GM12892 (cell line): ENCODE data around the gene FSIP1.

Experiments used
- POLR2A ChIP-seq: IDR thresholded peaks from 2 replicates; pipeline ENCODE4 v1.6.1; 2011; ENCODE audit warnings: low read depth, low read length, control low read depth
- POLR2AphosphoS5 ChIP-seq: IDR thresholded peaks from 2 replicates; pipeline ENCODE4 v1.6.1; 2011; ENCODE audit warnings: low read depth, low read length, control low read depth
- TAF1 ChIP-seq: IDR thresholded peaks from 2 replicates; pipeline ENCODE4 v1.6.1; 2011; ENCODE audit warnings: low read depth, mild to moderate bottlenecking, control low read depth, low read length, borderline replicate concordance

- TF ChIP-seq POLR2A: no peak
- no peak for TF ChIP-seq TAF1
- no peak for TF ChIP-seq POLR2AphosphoS5
Measured at GRCh38 chr15:39735120-39735717, 47.4 kb downstream of the FSIP1 start.
